Measurements from ENCODE around the gene DCLK3.

DNA sequence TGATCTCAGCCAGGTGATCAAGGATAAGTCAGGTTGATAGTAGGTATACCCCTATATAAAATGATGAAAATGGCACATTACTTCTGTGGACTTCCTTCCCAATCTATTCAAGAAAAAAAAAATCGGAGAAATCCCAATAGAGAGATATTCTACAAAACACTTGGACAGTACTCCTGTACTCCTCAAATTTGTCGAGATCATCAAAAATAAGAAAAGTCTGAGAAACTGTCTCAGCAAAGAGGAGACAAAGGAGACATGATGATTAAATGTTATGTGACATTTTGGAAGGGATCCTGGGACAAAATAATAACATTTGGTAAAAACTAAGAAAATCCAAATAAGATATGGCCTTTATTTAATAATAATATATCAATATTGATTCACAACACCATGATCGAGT, 94.6 kb downstream of the DCLK3 start:
- TF ChIP-seq, protein P1, sequence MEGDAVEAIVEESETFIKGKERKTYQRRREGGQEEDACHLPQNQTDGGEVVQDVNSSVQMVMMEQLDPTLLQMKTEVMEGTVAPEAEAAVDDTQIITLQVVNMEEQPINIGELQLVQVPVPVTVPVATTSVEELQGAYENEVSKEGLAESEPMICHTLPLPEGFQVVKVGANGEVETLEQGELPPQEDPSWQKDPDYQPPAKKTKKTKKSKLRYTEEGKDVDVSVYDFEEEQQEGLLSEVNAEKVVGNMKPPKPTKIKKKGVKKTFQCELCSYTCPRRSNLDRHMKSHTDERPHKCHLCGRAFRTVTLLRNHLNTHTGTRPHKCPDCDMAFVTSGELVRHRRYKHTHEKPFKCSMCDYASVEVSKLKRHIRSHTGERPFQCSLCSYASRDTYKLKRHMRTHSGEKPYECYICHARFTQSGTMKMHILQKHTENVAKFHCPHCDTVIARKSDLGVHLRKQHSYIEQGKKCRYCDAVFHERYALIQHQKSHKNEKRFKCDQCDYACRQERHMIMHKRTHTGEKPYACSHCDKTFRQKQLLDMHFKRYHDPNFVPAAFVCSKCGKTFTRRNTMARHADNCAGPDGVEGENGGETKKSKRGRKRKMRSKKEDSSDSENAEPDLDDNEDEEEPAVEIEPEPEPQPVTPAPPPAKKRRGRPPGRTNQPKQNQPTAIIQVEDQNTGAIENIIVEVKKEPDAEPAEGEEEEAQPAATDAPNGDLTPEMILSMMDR (IDR thresholded peaks at IDR 0.05) = no peak
- TF ChIP-seq EZH2 (IDR thresholded peaks at IDR 0.05) (no peak), EZH2phosphoT487 (IDR thresholded peaks at IDR 0.05) (no peak)
